HepG2 (cell line): Measurements from ENCODE around the gene CKLF. TPM values are rescaled to one million over a fixed set of nuclear protein-coding genes. Genes with fewer than 3 reads are reported as not detected.

Experiments
- AGO2 ChIP-seq: fragments of 200-400 bp; formaldehyde crosslinking; optimal IDR thresholded peaks from 2 replicates; pipeline ENCODE3; 2017; ENCODE audit warnings: mild to moderate bottlenecking, low read depth, low read length, moderate library complexity
- ATF4 ChIP-seq, 2 experiments: fragments of 450-650 bp in 1 of 2; sonication (generic) in 1 of 2; formaldehyde crosslinking; IDR thresholded peaks; 2 replicates each; pipeline versions ENCODE4 v1.5.0 to v1.8.0; 2020 to 2022; ENCODE audit warnings: mild to moderate bottlenecking in 1 of 2, missing genetic modification reagents in 1 of 2
- DMAP1 ChIP-seq: IDR thresholded peaks from 2 replicates; pipeline ENCODE4 v1.6.1; 2016
- GLMP ChIP-seq: sonication (generic); formaldehyde crosslinking; IDR thresholded peaks from 2 replicates; pipeline ENCODE4 v1.9.0; 2021; ENCODE audit warnings: missing genetic modification reagents, mild to moderate bottlenecking, borderline replicate concordance
- KDM1A ChIP-seq: IDR thresholded peaks from 2 replicates; pipeline ENCODE4 v1.6.1; 2016; ENCODE audit warnings: missing compliant biosample characterization
- MAX ChIP-seq: IDR thresholded peaks from 2 replicates; pipeline ENCODE4 v1.6.1; 2012; ENCODE audit warnings: inconsistent platforms
- MEIS2 ChIP-seq: sonication (generic); formaldehyde crosslinking; IDR thresholded peaks from 2 replicates; pipeline ENCODE4 v1.9.0; 2021; ENCODE audit warnings: mild to moderate bottlenecking, missing genetic modification reagents
- MTERF4 ChIP-seq: sonication (generic); formaldehyde crosslinking; IDR thresholded peaks from 2 replicates; pipeline ENCODE4 v1.8.0; 2023; ENCODE audit warnings: mild to moderate bottlenecking, missing genetic modification reagents
- RBFOX2 ChIP-seq: fragments of 200-400 bp; formaldehyde crosslinking; IDR thresholded peaks from 2 replicates; pipeline ENCODE4 v1.6.1; 2017; ENCODE audit warnings: low read depth, mild to moderate bottlenecking, low read length
- RNF219 ChIP-seq: sonication (generic); formaldehyde crosslinking; IDR thresholded peaks from 2 replicates; pipeline ENCODE4 v1.5.0; 2020; ENCODE audit warnings: mild to moderate bottlenecking, missing genetic modification reagents
- SP4 ChIP-seq: sonication (generic); formaldehyde crosslinking; IDR thresholded peaks from 2 replicates; pipeline ENCODE4 v1.8.1; 2023; ENCODE audit warnings: mild to moderate bottlenecking, missing genetic modification reagents
- THRA ChIP-seq: sonication (generic); formaldehyde crosslinking; IDR thresholded peaks from 2 replicates; pipeline ENCODE4 v1.4.0; 2020; ENCODE audit warnings: missing genetic modification reagents, borderline replicate concordance
- ZBTB39 ChIP-seq: sonication (generic); formaldehyde crosslinking; IDR thresholded peaks from 2 replicates; pipeline ENCODE4 v1.5.0; 2020; ENCODE audit warnings: missing genetic modification reagents
- ZKSCAN8 ChIP-seq: IDR thresholded peaks from 2 replicates; pipeline ENCODE4 v1.6.1; 2016; ENCODE audit warnings: borderline replicate concordance, missing genetic modification reagents, missing compliant biosample characterization
- ZNF292 ChIP-seq: sonication (generic); formaldehyde crosslinking; IDR thresholded peaks from 2 replicates; pipeline ENCODE4 v1.8.1; 2022; ENCODE audit warnings: mild to moderate bottlenecking, low read depth, missing genetic modification reagents, borderline replicate concordance
- ZNF317 ChIP-seq: sonication (generic); formaldehyde crosslinking; IDR thresholded peaks from 2 replicates; pipeline ENCODE4 v1.5.0; 2020; ENCODE audit warnings: mild to moderate bottlenecking, missing genetic modification reagents
- ZNF740 ChIP-seq: sonication (generic); formaldehyde crosslinking; IDR thresholded peaks from 2 replicates; pipeline ENCODE4 v1.4.0; 2020; ENCODE audit warnings: missing genetic modification reagents
- ZNF777 ChIP-seq: sonication (generic); formaldehyde crosslinking; IDR thresholded peaks from 2 replicates; pipeline ENCODE4 v1.4.0; 2020; ENCODE audit warnings: missing genetic modification reagents
- ZNF781 ChIP-seq: sonication (generic); formaldehyde crosslinking; IDR thresholded peaks from 2 replicates; pipeline ENCODE4 v1.5.1; 2020; ENCODE audit warnings: borderline replicate concordance, mild to moderate bottlenecking, missing genetic modification reagents; ENCODE audit errors: not compliant biosample characterization
- polyA plus RNA-seq, 8 experiments: library from polyadenylated mRNA; depleted of rRNA in 3 of 8; stranded (reverse) in 7 of 8; unstranded in 1 of 8; fragments of >200 nt; fragmentation: Illumina TruSeq in 4 of 8; extraction: Trizol in 4 of 8; gene quantifications; 2 replicates each; pipeline versions ENCODE4 v1.2.1 to v1.2.3, GENCODE V29; 2011 to 2016; ENCODE audit warnings: low read depth in 4 of 8, missing spikeins in 1 of 8, mixed read lengths in 1 of 8; ENCODE audit not compliant: insufficient read depth in 1 of 8
- total RNA-seq, 5 experiments: library from RNA; depleted of rRNA; stranded (reverse); fragments of >200 nt; fragmentation: Illumina TruSeq; extraction: Trizol; gene quantifications; 2 replicates each; pipeline ENCODE4 v1.2.3, GENCODE V29; 2016; ENCODE audit warnings: low read depth in 1 of 5

The CKLF gene
- total and polyA plus RNA-seq, 2 of the 13 experiments (the other 11 are each of a cell fraction or from before 2014, with no cell fraction given), result 120 to 167 TPM

- TF ChIP-seq RBFOX2 (peak; percentile 79), ZNF740 (0 out of 2 replicates have a peak, but pooled peaks have one; percentile 17), MEIS2 (CRISPR knock-in tag) (peak; percentile 79), DMAP1 (CRISPR knock-in tag) (peak; percentile 23; the same call in 1 of the 2 replicates), GLMP (no peak), ZNF781 (CRISPR knock-in tag) (no peak), THRA (CRISPR knock-in tag) (no peak), ATF4 (CRISPR knock-in tag; IDR thresholded peaks at IDR 0.05) (no peak), MAX (0 out of 2 replicates have a peak, but pooled peaks have one; percentile 19), MTERF4 (peak; percentile 83), ZBTB39 (CRISPR knock-in tag) (0 out of 2 replicates have a peak, but pooled peaks have one; percentile 63), RNF219 (CRISPR knock-in tag) (no peak), ZKSCAN8 (CRISPR knock-in tag) (peak; percentile 99), ZNF292 (CRISPR knock-in tag) (0 out of 2 replicates have a peak, but pooled peaks have one; percentile 7), KDM1A (no peak), ZNF777 (CRISPR knock-in tag) (peak; percentile 79), ZNF317 (CRISPR knock-in tag) (no peak), SP4 (CRISPR knock-in tag) (no peak), AGO2 (peak; percentile 76)
Observed at GRCh38 chr16:66605177-66605978, 53.0 kb downstream of the CKLF start (continued).
